GM12864 (cell line): ENCODE results near the gene ERC2.

Source experiments
- DNase-seq: peaks from one replicate; pipeline ENCODE4 v3.0.0-alpha.2; 2011; ENCODE audit warnings: low read depth
- H3K4me3 ChIP-seq: 2 replicates; pipeline ENCODE4 v1.5.1; 2011; ENCODE audit warnings: mild to moderate bottlenecking, low read depth, low read length, control low read depth
- TF ChIP-seq, protein P1 (sequence below): IDR thresholded peaks from 2 replicates; pipeline ENCODE4 v1.5.1; 2011; ENCODE audit warnings: low read depth, mild to moderate bottlenecking, moderate library complexity, low read length, control low read depth, inconsistent platforms; ENCODE audit errors: missing control alignments

Gene ERC2

GRCh38 chr3:55620351-55621025, 847.8 kb downstream of the ERC2 start:
- no peak overlapping the region for H3K4me3 ChIP-seq

GRCh38 chr3:55619046-55619808, 849.0 kb downstream of the ERC2 start:
- TF ChIP-seq, protein P1, sequence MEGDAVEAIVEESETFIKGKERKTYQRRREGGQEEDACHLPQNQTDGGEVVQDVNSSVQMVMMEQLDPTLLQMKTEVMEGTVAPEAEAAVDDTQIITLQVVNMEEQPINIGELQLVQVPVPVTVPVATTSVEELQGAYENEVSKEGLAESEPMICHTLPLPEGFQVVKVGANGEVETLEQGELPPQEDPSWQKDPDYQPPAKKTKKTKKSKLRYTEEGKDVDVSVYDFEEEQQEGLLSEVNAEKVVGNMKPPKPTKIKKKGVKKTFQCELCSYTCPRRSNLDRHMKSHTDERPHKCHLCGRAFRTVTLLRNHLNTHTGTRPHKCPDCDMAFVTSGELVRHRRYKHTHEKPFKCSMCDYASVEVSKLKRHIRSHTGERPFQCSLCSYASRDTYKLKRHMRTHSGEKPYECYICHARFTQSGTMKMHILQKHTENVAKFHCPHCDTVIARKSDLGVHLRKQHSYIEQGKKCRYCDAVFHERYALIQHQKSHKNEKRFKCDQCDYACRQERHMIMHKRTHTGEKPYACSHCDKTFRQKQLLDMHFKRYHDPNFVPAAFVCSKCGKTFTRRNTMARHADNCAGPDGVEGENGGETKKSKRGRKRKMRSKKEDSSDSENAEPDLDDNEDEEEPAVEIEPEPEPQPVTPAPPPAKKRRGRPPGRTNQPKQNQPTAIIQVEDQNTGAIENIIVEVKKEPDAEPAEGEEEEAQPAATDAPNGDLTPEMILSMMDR, result no peak
- DNase-seq, result no peak
- H3K4me3 ChIP-seq, result no peak overlapping the region

More at GRCh38 chr3:55620351-55621025, 847.8 kb downstream of the ERC2 start:
- DNase-seq, result peak; percentile 59
- TF ChIP-seq, protein P1, result no peak

DNA sequence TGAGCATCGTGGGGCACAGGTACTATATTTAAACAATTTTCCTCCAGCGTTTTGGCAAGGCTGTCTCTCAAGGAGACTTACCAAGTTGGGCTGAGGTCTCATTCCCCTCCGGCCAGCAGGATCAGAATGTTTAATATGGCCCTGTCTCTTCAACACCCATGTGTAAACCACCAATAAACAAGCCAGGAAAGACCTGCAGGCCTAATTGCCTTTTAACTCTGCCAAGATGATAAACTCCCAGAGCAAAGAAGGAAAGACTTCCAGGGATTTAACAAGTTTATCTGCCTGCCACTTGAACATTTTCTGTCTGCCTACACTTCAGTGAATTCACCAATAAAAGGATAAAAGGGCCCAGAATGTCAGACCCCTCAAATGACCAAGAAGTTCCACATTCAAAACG, 850.9 kb downstream of the ERC2 start:
- no peak for DNase-seq
- H3K4me3 ChIP-seq, result no peak overlapping the region
- TF ChIP-seq, protein P1, result no peak

DNA sequence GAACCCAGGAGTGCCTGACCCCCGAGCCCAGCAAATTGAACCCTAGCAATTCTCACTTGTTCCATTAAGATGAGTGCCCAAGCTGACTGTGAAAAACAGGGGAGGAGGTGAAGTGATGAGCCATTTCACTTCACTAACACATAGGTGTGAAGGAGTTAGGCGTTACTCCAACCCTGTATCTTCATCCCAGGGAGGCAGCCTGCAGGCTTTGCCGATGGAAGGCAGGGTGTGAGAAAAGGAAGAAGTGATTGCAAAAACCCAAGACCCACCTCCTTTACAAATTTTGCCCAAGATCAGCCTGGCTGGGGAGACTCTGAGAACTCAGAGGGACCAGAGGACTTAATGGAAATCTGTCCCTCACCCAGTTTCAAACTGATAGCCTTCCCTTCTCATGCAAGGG, 851.5 kb downstream of the ERC2 start:
- DNase-seq, result no peak
- TF ChIP-seq, protein P1, result no peak
- no peak overlapping the region for H3K4me3 ChIP-seq

- TF ChIP-seq, protein P1, result no peak
- no peak overlapping the region for H3K4me3 ChIP-seq
- DNase-seq, result no peak
These were observed 852.5 kb downstream of the ERC2 start for GRCh38 chr3:55615694-55616295.

GRCh38 chr3:55615039-55615693, 853.1 kb downstream of the ERC2 start:
- TF ChIP-seq, protein P1, result no peak
- no peak overlapping the region for H3K4me3 ChIP-seq
- DNase-seq, result no peak
